ENCODE data around the gene DEAF1. TPM values are rescaled to one million over a fixed set of nuclear protein-coding genes. Genes with fewer than 3 reads are reported as not detected.
A peak's percentile ranks its signal among the peaks of the same experiment; 100 is the strongest.

Gene DEAF1
- total RNA-seq, 2 donors from 2014 or later: 21.7 to 25.8 TPM

DNA sequence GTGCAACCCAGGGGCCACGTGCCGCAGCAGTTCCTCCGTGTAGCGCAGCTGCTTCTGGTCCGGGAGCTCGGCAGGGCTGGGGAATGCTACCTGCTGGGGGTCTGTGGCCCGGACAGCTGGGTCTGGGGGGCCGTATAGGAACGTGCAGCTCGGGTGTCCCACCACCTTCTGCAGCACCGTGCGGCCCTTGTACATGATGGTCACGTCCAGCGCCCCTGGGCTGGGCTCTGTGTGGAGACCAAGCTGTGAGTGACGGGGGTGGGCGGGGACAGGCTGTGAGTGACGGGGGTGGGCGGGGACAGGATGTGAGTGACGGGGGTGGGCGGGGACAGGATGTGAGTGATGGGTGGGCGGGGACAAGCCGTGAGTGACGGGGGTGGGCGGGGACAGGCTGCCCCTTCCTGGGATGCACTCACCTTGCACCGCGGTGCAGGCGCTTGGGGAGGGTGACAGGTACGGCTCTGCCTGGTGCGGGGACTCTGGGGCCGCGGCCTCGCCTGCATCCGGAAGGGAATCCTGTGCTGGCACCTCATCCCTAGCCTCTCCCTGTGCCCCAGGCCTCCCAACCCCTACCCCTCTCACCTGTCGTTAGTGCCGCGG is 81.6 kb downstream of the DEAF1 start:
- intact Hi-C loops (cut with DNase I): no loop called here
- Histone ChIP-seq H3K27ac (peak overlapping the region; percentile 95), H3K36me3 (peaks cover 11% of the 10 kb centered on the region), H3K4me3 (peak overlapping the region; percentile 8), H3K9ac (ENCODE audit: low read depth in 2 of 2, low read length in 2 of 2) (peak overlapping the region; percentile 50 to 78), H3K27me3 (no peaks in the 10 kb centered on the region), H3K9me3 (no peaks in the 10 kb centered on the region), H3K4me1 (peaks cover 41% of the 10 kb centered on the region)
- TF ChIP-seq CTCF (IDR thresholded peaks at IDR 0.05): no peak
- peak; percentile 87 for DNase-seq

GRCh38 chr11:612961-613300 is 82.1 kb downstream of the DEAF1 start:
- intact Hi-C loops (cut with DNase I): no loop called here
- Histone ChIP-seq H3K27me3 (no peaks in the 10 kb centered on the region), H3K4me3 (peak overlapping the region; percentile 3), H3K9ac (ENCODE audit: low read depth in 2 of 2, low read length in 2 of 2) (peak overlapping the region in 1 of 2 donors; percentile 27), H3K27ac (peak overlapping the region; percentile 83), H3K4me1 (peaks cover 41% of the 10 kb centered on the region), H3K9me3 (no peaks in the 10 kb centered on the region), H3K36me3 (peaks cover 14% of the 10 kb centered on the region)
- no peak for TF ChIP-seq CTCF (IDR thresholded peaks at IDR 0.05)
- DNase-seq: no peak

DNA sequence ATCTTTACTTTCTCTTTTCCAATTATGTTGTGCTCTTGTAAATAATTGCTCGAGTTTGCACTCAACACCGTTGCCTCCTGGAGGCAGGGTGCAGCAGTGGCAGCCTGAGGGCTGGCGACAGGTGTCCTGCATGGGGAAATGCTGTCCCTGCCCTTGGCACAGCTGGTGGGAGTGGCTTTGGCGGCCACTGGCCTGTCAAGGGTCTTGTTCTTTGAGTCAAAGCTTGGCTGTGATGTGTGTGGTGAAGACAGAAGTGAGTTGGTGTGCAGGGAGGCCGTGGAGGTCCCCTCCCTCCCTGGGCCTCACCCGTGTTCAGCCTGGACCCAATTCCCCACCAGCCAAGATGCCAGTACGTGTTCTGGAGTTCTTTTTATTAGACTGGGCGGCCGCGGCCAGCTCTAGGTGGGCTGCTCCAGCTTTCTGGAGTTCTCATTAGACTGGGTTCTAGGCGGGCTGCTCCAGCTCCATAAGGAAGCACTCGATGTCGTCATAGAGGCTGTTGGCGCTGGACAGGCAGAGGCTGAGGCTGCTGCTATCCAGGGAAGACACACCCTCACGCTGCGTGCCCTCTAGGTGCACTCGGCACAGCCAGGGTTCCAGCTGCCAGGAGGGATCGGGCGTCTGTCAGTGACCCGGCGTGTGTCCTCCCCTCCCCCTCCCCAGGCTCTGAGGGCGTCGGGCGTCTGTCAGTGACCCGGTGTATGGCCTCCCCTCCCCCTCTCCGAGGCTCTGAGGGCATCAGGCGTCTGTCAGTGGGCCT is 82.6 kb downstream of the DEAF1 start:
- peak overlapping the region in 1 of 2 donors; percentile 27 for H3K9ac ChIP-seq (ENCODE audit: low read depth in 2 of 2, low read length in 2 of 2)
- intact Hi-C loops (cut with DNase I): no loop called here

GRCh38 chr11:611001-611996 is 83.7 kb downstream of the DEAF1 start:
- peaks cover 36% of the 10 kb centered on the region for H3K4me1 ChIP-seq
- DNase-seq: no peak
- no peaks in the 10 kb centered on the region for H3K9me3 ChIP-seq
- H3K27ac ChIP-seq: peak overlapping the region; percentile 83
- no peaks in the 10 kb centered on the region for H3K27me3 ChIP-seq
- no peak overlapping the region for H3K4me3 ChIP-seq
- H3K36me3 ChIP-seq: peaks cover 26% of the 10 kb centered on the region
- H3K9ac ChIP-seq (ENCODE audit: low read depth in 2 of 2, low read length in 2 of 2): peak overlapping the region in 1 of 2 donors; percentile 27
- intact Hi-C loops (cut with DNase I): no loop called here
- no peak for TF ChIP-seq CTCF (IDR thresholded peaks at IDR 0.05)

More for the DNA sequence above, 82.6 kb downstream of the DEAF1 start:
- Histone ChIP-seq H3K4me1 (peaks cover 41% of the 10 kb centered on the region), H3K27ac (peak overlapping the region; percentile 83), H3K27me3 (no peaks in the 10 kb centered on the region), H3K4me3 (no peak overlapping the region), H3K36me3 (peaks cover 15% of the 10 kb centered on the region), H3K9me3 (no peaks in the 10 kb centered on the region)
- peak; percentile 37 for TF ChIP-seq CTCF (IDR thresholded peaks at IDR 0.05)
- DNase-seq: peak; percentile 85

- Histone ChIP-seq H3K27me3 (no peaks in the 10 kb centered on the region), H3K4me1 (peaks cover 32% of the 10 kb centered on the region), H3K4me3 (no peak overlapping the region), H3K27ac (no peak overlapping the region), H3K9me3 (no peaks in the 10 kb centered on the region), H3K9ac (ENCODE audit: low read depth in 2 of 2, low read length in 2 of 2) (no peak overlapping the region), H3K36me3 (peaks cover 35% of the 10 kb centered on the region)
- no peak for DNase-seq
- TF ChIP-seq CTCF (IDR thresholded peaks at IDR 0.05): no peak
- intact Hi-C loops (cut with DNase I): no loop called here
Measured at GRCh38 chr11:610146-610801, 84.7 kb downstream of the DEAF1 start.
